ENCODE data around the gene LMCD1.

GRCh38 chr3:8472549-8472948 lies 29.1 kb upstream of the LMCD1 start:
- TF ChIP-seq CTCF (IDR thresholded peaks at IDR 0.05; ENCODE audit: low read length) (no peak), EZH2 (IDR thresholded peaks at IDR 0.05; ENCODE audit: borderline replicate concordance, low read length) (no peak)
